HG02759 (cell line): Measurements from ENCODE around the gene DUSP15.

ENCODE experiments used
- ATAC-seq: cut with Tn5 transposase; IDR thresholded peaks from one replicate; pipeline ENCODE4 v1.9.1; 2021; ENCODE audit warnings: mild to moderate bottlenecking, moderate library complexity; ENCODE audit not compliant: unreplicated experiment

DUSP15 gene

GRCh38 chr20:31861385-31862156 lies 8.8 kb downstream of the DUSP15 start:
- ATAC-seq, result peak; percentile 74

DNA sequence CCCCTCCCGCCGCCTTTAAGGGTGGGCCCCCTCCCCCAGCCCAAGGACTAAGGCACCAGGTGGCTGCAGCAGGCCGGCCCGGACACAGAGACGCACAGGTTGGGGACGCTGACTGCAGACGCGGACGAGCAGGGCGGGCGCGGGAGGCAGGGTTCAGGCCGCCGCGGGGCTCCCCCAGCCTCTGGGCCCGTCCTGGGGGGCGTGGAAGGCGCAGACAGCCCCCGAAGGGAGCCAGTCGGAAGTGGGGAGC lies 9.3 kb downstream of the DUSP15 start:
- ATAC-seq, result peak; percentile 48

DNA sequence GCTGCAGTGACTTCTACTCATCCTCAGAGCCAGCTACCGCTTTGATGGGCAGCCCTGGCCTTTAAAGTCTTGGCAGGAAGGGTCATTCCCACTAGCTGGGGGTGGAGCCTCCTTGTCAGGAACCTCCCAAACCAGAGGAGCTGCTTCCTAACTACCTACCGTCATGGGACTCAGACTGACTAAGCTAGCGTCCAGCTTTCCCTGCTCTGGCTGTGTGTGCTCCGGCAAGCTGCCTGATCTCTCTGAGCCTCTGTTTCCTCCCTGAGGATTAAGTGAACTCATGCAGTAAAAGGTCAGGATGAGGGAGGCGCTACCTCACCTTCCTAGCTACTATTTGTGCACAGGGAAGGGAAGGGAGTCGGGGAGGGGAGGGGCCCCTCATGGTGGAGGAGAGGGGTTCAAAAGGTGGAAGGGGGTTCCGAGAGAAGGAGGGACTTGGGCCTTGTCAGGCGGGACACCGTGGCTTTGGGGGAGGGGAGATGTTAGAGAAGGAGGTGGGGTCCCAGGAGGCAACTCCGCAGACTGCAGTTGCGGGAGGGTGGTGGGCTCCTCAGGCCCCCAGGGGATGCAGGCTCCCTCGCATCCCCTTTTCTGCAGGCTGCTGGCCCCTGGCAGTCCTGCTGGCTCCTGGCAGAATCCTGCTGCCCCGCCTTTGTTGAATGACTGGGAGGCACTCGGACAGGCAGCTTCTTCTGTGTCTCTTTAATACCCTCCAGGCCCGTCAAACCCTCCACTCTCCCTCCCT lies 9.8 kb downstream of the DUSP15 start:
- no peak for ATAC-seq

DNA sequence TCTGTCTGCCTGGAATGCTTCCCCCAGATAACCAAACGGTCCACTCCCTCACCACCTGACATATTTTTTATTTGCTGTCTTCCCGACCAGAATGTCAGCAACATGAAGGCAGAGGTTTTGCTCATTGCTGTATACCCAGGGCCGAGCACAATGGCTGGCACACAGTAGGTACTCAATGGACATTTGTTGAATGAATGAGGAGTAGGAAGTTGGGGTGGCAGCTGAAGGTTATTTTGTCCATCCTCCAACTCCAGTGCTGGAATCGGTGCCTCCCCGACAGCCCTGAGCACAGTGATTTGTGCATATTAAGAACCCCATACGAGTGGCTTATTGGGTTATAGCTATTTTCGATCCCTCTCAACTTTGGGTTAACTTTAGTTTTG lies 10.3 kb downstream of the DUSP15 start:
- ATAC-seq, result no peak

- no peak for ATAC-seq
These were observed 10.9 kb downstream of the DUSP15 start for GRCh38 chr20:31859266-31859997.

- ATAC-seq, result no peak
These were observed 11.6 kb downstream of the DUSP15 start for GRCh38 chr20:31858760-31859083.

- ATAC-seq, result peak; percentile 57
These were observed 12.2 kb downstream of the DUSP15 start for GRCh38 chr20:31857861-31858759.

- ATAC-seq, result no peak
These were observed 13.8 kb downstream of the DUSP15 start for GRCh38 chr20:31856516-31856915.

DNA sequence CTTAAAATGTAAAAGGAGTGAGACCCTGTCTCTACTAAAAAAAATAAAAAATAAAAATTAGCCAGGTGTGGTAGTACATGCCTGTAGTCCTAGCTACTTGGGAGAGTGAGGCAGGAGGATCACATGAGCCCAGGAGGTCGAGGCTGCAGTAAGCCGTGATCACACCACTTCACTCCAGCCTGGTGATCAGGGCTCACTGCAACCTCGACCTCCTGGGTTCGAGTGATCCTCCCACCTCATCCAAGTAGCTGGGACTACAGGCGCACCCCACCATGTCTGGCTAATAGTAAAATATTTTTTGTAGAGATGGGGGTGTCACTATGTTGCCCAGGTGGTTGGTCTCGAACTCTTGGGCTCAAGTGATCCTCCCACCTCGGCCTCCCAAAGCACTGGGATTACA lies 16.8 kb downstream of the DUSP15 start:
- ATAC-seq, result no peak

- ATAC-seq, result no peak
These were observed 18.9 kb downstream of the DUSP15 start for GRCh38 chr20:31851240-31851955.

GRCh38 chr20:31849306-31849930 lies 20.9 kb downstream of the DUSP15 start:
- no peak for ATAC-seq

DNA sequence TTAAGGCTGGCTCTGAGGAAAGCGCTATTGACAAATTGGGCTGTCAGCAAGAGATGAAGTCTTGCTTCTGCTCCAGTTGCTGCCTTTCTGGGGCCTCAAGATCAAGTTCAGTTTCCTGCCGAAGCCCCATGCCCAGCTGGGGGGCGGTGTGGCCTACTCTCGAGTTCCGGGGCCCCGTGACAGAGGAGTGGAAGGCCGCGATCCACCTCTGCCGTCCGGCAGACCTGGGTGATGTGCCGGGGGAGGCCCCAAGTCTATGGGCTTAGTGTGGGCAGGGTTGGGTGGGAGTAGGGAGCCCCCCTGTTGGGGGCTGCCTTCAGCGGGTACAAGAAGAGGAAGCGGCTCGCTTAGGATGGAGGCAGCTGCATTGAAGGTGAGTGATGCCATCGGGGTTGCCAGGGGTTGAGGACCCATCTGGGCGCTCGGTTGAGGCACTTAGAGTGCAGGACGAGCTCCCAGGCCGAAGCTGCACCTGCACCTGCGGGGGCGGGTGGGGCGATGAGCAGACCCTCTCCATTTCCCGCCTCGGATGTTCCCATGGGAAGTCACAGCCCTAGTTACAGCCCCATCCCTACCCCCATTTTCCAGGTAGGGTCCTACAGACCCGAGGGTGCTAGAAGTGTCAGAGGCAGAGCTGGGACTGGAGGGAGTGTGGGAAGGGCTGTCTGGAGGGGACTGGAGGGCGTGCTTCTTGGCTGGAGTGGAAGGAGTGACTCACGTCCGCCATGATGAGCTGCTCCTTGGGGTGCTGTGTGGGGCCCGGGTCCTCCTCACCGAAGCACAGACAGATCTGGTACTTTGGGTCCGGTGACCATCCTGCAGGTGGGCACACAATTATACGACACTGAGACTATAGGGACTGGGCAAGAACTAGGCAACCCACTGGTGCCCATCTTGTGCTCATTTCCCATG lies 22.0 kb downstream of the DUSP15 start:
- ATAC-seq, result no peak

GRCh38 chr20:31846793-31847138 lies 23.6 kb downstream of the DUSP15 start:
- ATAC-seq, result no peak

DNA sequence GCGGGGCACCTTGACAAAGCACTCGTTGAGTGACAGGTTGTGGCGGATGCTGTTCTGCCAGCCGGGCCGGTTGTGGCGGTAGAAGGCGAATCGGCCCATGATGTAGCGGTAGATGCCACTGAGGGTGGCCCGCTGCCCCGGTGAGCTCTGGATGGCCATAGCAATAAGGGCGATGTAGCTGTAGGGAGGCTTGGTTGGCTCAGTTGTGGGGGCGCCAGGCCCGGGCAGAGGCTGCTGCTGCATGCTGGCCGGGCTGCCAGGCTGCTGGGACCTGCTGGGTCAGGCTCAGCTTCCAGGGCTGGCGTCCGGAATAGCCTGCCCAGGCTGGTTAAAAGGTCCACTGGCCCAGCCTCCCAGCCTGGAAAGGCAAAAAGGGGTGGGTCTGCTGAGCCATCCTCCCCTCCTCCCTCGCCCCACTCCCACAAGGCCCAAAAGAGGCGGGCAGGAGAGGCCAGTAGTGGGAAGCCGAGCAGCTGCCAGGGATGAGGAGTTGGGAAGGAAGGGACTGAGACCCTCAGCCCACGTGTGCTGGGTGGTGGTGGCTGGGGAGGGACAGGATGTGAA lies 24.9 kb downstream of the DUSP15 start, which contains the start of gene FOXS1:
FOXS1 (minus strand) TSS at position 305 of the 564 bp plus-strand sequence; CDS start at position 243, 62 bp downstream.
- no peak for ATAC-seq

GRCh38 chr20:31844737-31845299 lies 25.5 kb downstream of the DUSP15 start:
- ATAC-seq, result no peak

- ATAC-seq, result no peak
These were observed 26.4 kb downstream of the DUSP15 start for GRCh38 chr20:31843881-31844280.

DNA sequence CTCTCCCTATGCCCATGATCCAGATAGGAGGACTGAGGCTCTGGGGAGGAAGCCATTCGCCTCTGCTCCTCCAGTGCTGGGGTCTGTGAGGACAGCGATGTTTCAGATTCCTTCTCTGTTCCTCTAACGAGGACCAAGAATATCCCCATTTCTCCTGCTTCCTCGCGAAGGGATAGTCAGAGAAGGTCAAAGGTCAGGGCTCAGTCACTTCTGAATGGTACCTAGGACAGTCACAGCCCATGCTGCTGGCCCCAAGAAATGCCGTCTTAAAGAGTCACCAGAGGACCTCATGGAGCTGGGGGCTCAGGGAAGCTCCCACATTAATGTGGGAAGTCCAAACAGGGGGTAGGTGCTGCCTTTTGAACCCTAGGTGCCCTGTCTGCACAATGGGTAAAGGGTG lies 27.0 kb downstream of the DUSP15 start:
- ATAC-seq, result no peak

- ATAC-seq, result no peak
These were observed 27.7 kb downstream of the DUSP15 start for GRCh38 chr20:31842471-31843157.
